Astrocyte (in vitro differentiated cells and primary cell): ENCODE measurements around the gene TET2. TPM values are rescaled to one million over a fixed set of nuclear protein-coding genes. Genes with fewer than 3 reads are reported as not detected.

Source experiments
- DNase-seq: peaks from one replicate; pipeline ENCODE4 v3.0.0-alpha.2; 2010; ENCODE audit warnings: low read depth
- FAIRE-seq: peaks from 2 replicates; lab custom pipeline; 2011; peaks lifted over from hg19 to GRCh38; lab: Jason Lieb, UNC
- H2AFZ ChIP-seq: 2 replicates; pipeline ENCODE4 v1.6.0; 2012; ENCODE audit warnings: low read depth, low read length, inconsistent platforms
- H3K27ac ChIP-seq: 2 replicates; pipeline ENCODE4 v1.5.1; 2011; ENCODE audit warnings: low read depth, low read length, inconsistent platforms
- H3K27me3 ChIP-seq: 2 replicates; pipeline ENCODE4 v1.6.0; 2011; ENCODE audit warnings: low read length, inconsistent platforms; ENCODE audit not compliant: insufficient read depth
- H3K36me3 ChIP-seq: 2 replicates; pipeline ENCODE4 v1.5.1; 2011; ENCODE audit warnings: low read length, inconsistent platforms; ENCODE audit not compliant: insufficient read depth
- H3K4me1 ChIP-seq: 2 replicates; pipeline ENCODE4 v1.5.1; 2011; ENCODE audit warnings: low read length, inconsistent platforms; ENCODE audit not compliant: insufficient read depth
- H3K4me2 ChIP-seq: 2 replicates; pipeline ENCODE4 v1.6.0; 2012; ENCODE audit warnings: low read length, inconsistent platforms
- H3K4me3 ChIP-seq: 2 replicates; pipeline ENCODE4 v1.5.1; 2011; ENCODE audit warnings: low read depth, mild to moderate bottlenecking, low read length, inconsistent platforms; ENCODE audit not compliant: insufficient read depth
- H3K79me2 ChIP-seq: 2 replicates; pipeline ENCODE4 v1.6.0; 2012; ENCODE audit warnings: mild to moderate bottlenecking, low read length, inconsistent platforms; ENCODE audit not compliant: insufficient read depth
- H3K9ac ChIP-seq: 2 replicates; pipeline ENCODE4 v1.6.0; 2012; ENCODE audit warnings: mild to moderate bottlenecking, low read length, inconsistent platforms
- H3K9me3 ChIP-seq: 2 replicates; pipeline ENCODE4 v1.5.1; 2012; ENCODE audit warnings: low read depth, mild to moderate bottlenecking, low read length, inconsistent platforms; ENCODE audit not compliant: insufficient read depth
- H4K20me1 ChIP-seq: 2 replicates; pipeline ENCODE4 v1.6.0; 2012; ENCODE audit warnings: low read length, inconsistent platforms; ENCODE audit not compliant: insufficient read depth
- H3K27ac Mint-ChIP-seq: one replicate; pipeline ENCODE4 v1.8.0; 2021; ENCODE audit warnings: mild to moderate bottlenecking, mixed read lengths; ENCODE audit not compliant: unreplicated experiment
- H3K27me3 Mint-ChIP-seq: one replicate; pipeline ENCODE4 v1.8.0; 2021; ENCODE audit warnings: low read depth, mixed read lengths; ENCODE audit not compliant: unreplicated experiment
- H3K36me3 Mint-ChIP-seq: one replicate; pipeline ENCODE4 v1.8.0; 2021; ENCODE audit warnings: low read depth, mixed read lengths; ENCODE audit not compliant: unreplicated experiment
- H3K4me1 Mint-ChIP-seq: one replicate; pipeline ENCODE4 v1.8.0; 2021; ENCODE audit warnings: low read depth, mixed read lengths; ENCODE audit not compliant: unreplicated experiment
- H3K4me3 Mint-ChIP-seq: one replicate; pipeline ENCODE4 v1.8.0; 2021; ENCODE audit warnings: mild to moderate bottlenecking, moderate library complexity, mixed read lengths; ENCODE audit not compliant: unreplicated experiment
- H3K9me3 Mint-ChIP-seq: one replicate; pipeline ENCODE4 v1.8.0; 2021; ENCODE audit warnings: mild to moderate bottlenecking, mixed read lengths; ENCODE audit not compliant: unreplicated experiment
- EZH2 ChIP-seq: IDR thresholded peaks from 2 replicates; pipeline ENCODE4 v1.6.1; 2012; ENCODE audit warnings: mild to moderate bottlenecking, low read length, inconsistent platforms; ENCODE audit not compliant: insufficient read depth
- total RNA-seq: library from RNA; stranded (reverse); gene quantifications from 2 replicates; pipeline ENCODE4 v1.2.1, GENCODE V29; 2021
- TF ChIP-seq, protein P1 (sequence below): IDR thresholded peaks from 2 replicates; pipeline ENCODE4 v1.5.1; 2011; ENCODE audit warnings: low read depth, mild to moderate bottlenecking, inconsistent platforms, low read length, moderate library complexity; ENCODE audit not compliant: insufficient read depth

TET2 gene
- total RNA-seq, 1 donor from 2014 or later: 15.7 TPM

DNA sequence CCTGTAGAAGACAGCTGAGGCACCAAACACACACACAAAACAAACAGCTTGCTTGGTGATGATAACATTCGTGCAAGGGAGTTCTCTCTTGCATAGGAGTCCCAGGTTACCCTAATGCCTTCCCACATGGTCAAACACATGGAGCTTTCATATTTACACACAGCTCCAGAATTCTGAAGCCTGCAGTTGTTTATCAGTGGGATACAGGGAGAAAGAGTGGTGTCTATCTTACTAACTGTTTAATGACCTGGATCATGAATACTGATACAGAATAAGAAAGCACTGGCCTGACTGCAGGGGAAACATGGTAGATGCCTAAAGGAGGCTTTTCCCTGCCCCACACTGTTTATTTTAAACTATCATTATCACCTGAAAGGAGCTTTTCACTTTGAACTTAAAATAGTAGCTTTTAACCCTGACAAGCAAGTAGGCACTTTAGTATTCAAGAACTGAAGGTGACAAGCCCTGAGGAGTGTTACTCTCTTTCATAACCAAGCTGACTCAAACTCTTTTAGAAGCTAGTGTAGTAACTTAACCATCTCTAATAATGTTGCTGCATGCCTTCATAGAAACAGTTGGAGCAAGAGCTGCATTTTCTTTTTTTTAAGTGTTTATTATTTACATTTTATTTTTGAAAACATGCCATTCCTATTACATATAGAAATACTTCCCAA, 15.6 kb downstream of the TET2 start:
- no peak overlapping the region for H2AFZ ChIP-seq
- H3K36me3 ChIP-seq: no peaks in the 10 kb centered on the region
- H3K9ac ChIP-seq: no peak overlapping the region
- peaks cover 79% of the 10 kb centered on the region for H3K79me2 ChIP-seq
- DNase-seq (no peak), FAIRE-seq (no peak)
- no peaks in the 10 kb centered on the region for H3K4me1 ChIP-seq
- no peak overlapping the region for H3K4me3 ChIP-seq
- H3K27me3 ChIP-seq: no peaks in the 10 kb centered on the region
- H3K9me3 ChIP-seq: no peaks in the 10 kb centered on the region
- Mint-ChIP-seq H3K27me3 (peaks cover 3% of the 10 kb centered on the region), H3K27ac (no peak overlapping the region), H3K9me3 (no peaks in the 10 kb centered on the region), H3K4me3 (no peak overlapping the region), H3K4me1 (peaks cover 5% of the 10 kb centered on the region), H3K36me3 (no peaks in the 10 kb centered on the region)
- TF ChIP-seq EZH2: no peak
- TF ChIP-seq, protein P1, sequence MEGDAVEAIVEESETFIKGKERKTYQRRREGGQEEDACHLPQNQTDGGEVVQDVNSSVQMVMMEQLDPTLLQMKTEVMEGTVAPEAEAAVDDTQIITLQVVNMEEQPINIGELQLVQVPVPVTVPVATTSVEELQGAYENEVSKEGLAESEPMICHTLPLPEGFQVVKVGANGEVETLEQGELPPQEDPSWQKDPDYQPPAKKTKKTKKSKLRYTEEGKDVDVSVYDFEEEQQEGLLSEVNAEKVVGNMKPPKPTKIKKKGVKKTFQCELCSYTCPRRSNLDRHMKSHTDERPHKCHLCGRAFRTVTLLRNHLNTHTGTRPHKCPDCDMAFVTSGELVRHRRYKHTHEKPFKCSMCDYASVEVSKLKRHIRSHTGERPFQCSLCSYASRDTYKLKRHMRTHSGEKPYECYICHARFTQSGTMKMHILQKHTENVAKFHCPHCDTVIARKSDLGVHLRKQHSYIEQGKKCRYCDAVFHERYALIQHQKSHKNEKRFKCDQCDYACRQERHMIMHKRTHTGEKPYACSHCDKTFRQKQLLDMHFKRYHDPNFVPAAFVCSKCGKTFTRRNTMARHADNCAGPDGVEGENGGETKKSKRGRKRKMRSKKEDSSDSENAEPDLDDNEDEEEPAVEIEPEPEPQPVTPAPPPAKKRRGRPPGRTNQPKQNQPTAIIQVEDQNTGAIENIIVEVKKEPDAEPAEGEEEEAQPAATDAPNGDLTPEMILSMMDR: no peak
- H3K4me2 ChIP-seq: no peak overlapping the region
- peaks cover 56% of the 10 kb centered on the region for H4K20me1 ChIP-seq
- no peak overlapping the region for H3K27ac ChIP-seq

DNA sequence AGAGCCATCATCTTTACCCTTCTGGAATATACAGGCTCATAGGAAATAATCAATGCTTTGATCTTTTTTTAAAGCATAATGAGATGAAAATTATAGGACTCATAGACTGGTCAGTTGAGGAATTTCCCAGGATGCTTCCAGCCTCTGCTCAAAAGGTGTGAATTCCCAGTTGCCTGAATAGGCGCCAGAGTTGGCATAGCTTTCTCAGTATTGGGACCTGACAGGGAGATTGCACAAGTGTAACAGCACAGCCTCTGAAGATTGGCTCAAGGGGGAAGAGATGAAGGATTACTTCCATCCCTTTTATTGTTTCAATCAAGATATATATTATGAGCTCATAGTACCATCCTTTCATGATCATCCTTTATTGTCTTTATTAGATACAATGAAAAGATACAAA, 17.9 kb downstream of the TET2 start:
- Histone ChIP-seq H3K4me3 (no peak overlapping the region), H3K9ac (no peak overlapping the region), H3K4me2 (no peak overlapping the region), H2AFZ (no peak overlapping the region), H3K36me3 (no peaks in the 10 kb centered on the region), H3K27me3 (no peaks in the 10 kb centered on the region), H3K4me1 (no peaks in the 10 kb centered on the region), H4K20me1 (peaks cover 47% of the 10 kb centered on the region), H3K79me2 (peaks cover 78% of the 10 kb centered on the region), H3K9me3 (no peaks in the 10 kb centered on the region), H3K27ac (no peak overlapping the region)
- DNase-seq: no peak
- no peaks in the 10 kb centered on the region for H3K9me3 Mint-ChIP-seq
- no peaks in the 10 kb centered on the region for H3K4me1 Mint-ChIP-seq
- FAIRE-seq: no peak
- TF ChIP-seq, protein P1: no peak
- no peak for TF ChIP-seq EZH2
- H3K36me3 Mint-ChIP-seq: peaks cover 4% of the 10 kb centered on the region
- no peak overlapping the region for H3K27ac Mint-ChIP-seq
- H3K27me3 Mint-ChIP-seq: peaks cover 3% of the 10 kb centered on the region
- no peak overlapping the region for H3K4me3 Mint-ChIP-seq

DNA sequence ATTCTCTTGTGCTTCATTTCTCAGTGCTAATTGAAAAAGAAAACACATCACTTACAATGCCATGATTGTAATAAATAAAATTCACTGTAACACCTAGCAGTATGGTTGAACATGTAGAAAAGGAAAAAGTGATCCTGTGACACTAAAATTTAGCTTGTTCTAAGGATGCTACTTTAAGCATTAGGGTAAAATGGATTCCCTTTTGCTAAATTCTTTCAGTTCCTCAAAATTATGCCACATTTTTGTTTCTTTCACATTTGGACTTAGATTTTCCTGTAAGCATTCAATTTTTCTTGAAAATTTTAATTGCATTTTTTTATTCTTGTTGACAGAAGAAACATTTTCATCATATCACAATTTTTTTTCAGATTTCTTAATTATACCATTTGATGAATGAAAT, 19.4 kb downstream of the TET2 start:
- no peak overlapping the region for H3K4me3 ChIP-seq
- Mint-ChIP-seq H3K36me3 (peaks cover 4% of the 10 kb centered on the region), H3K4me1 (no peaks in the 10 kb centered on the region), H3K4me3 (no peak overlapping the region), H3K27ac (no peak overlapping the region), H3K9me3 (no peaks in the 10 kb centered on the region), H3K27me3 (no peaks in the 10 kb centered on the region)
- no peak overlapping the region for H3K4me2 ChIP-seq
- no peak overlapping the region for H2AFZ ChIP-seq
- no peaks in the 10 kb centered on the region for H3K27me3 ChIP-seq
- peaks cover 58% of the 10 kb centered on the region for H4K20me1 ChIP-seq
- no peak for TF ChIP-seq EZH2
- TF ChIP-seq, protein P1: no peak
- FAIRE-seq (no peak), DNase-seq (no peak)
- peaks cover 85% of the 10 kb centered on the region for H3K79me2 ChIP-seq
- H3K27ac ChIP-seq: no peak overlapping the region
- no peaks in the 10 kb centered on the region for H3K4me1 ChIP-seq
- no peak overlapping the region for H3K9ac ChIP-seq
- H3K36me3 ChIP-seq: no peaks in the 10 kb centered on the region
- no peaks in the 10 kb centered on the region for H3K9me3 ChIP-seq
